ENCODE results near the gene CARNS1.
"Not testable (repeated sequence)": the region's sequence is repeated elsewhere in the genome, so short reads cannot be mapped to it uniquely, and the experiment has no call there.

GRCh38 chr11:67402192-67402839 is 13.2 kb upstream of the CARNS1 start:
- TF ChIP-seq CTCF, POLR2A (IDR thresholded peaks at IDR 0.05): not testable (repeated sequence)

Data from stomach (tissue), 4 donors.